GM19395 (cell line): ENCODE data around the gene NKD1.
A peak's percentile ranks its signal among the peaks of the same experiment; 100 is the strongest.

Source experiments
- ATAC-seq: cut with Tn5 transposase; IDR thresholded peaks from one replicate; pipeline ENCODE4 v1.9.1; 2021; ENCODE audit warnings: mild to moderate bottlenecking, moderate library complexity; ENCODE audit not compliant: unreplicated experiment

NKD1 gene

GRCh38 chr16:50690177-50690576, 142.0 kb downstream of the NKD1 start:
- no peak for ATAC-seq

- ATAC-seq, result no peak
Measured at GRCh38 chr16:50692644-50692998, 144.4 kb downstream of the NKD1 start.

DNA sequence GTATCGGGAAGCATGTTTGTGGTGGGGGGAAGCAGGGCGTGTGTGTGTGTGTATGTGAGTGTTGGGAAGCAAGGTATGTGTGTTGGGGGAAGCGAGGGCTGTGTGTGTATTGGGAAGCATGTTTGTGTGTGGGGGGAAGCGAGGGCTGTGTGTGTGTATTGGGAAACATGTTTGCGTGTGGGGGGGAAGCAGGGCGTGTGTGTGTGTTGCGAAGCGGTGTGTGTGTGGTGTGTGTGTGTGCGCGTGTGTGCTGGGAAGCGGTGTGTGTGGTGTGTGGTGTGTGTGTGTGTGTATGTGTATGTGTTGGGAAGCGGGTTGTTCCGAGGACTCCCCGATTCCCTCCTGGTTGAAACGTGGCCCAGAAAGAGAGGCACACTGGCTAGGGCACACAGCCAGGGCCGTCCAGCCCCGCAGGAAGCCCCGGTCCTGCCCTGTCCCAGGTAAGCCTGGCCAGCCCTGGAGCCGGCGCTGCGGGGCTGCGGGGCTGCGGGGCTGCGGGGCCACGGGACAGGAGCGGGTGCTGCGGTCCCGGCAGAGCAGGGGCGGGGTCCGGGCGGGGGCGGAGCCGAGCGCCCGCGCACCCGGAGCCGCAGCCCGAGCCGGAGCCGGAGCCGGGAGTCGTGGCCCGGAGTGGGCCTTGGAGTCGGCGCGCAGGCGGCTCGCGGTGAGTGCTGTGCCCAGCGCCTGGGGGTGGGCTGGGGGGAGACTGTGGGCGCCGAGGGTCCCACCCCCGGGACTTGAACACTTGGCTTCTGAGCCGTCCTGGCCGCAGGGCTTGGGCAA, 145.0 kb downstream of the NKD1 start, which contains the start of gene NOD2:
NOD2 (plus strand) TSS at position 608 of the 783 bp plus-strand sequence. CDS start 5,890 bp downstream, outside the sequence.
- no peak for ATAC-seq

- ATAC-seq, result peak; percentile 29
Measured at GRCh38 chr16:50694206-50694605, 146.0 kb downstream of the NKD1 start.

DNA sequence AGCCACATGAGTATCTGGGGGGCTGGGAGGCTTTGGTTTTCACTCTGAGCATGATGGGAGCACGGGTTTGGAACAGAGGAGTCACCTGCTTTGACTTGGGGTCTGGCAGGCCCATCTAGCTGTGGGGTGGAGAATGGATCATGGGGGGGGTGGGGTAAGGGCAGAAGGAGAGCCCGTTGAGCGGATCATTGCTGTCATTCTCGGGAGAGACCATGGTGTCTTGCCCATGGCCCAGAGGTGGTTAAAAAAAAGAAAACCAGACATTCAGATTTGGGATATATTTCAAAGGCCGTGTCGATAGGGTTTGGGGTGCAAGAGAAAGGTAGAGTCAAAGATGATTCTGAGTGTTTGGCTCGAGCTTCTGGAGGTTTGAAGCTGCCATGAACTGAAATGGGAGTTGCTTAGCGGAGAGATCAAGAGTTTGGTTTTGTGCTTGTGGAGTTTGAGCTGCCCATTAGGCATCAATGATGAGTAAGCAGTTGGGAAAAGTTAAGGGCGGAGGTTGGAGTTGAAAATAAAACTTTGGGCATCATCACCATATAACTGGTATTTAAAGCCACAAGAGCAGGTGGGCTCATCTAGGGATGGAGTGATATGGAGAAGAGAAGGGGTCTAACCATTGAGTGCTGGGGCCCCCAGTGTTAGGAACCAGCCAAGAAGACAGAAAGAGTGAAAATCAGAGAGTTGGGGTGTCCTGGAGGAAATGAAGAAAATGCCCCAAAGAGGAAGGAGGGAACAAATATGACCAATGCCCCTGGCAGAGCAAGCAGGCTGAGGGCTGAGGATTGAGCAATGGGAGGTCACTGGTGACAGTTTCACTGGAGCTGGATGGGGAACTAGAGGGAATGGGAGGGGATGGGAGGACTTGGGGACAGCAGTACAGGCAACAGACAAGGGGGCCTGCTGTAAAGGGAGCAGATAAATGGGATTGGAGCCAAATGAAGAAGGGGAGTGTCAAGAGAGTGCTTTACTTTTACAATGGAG, 147.1 kb downstream of the NKD1 start:
- ATAC-seq, result no peak

GRCh38 chr16:50696126-50696525, 147.9 kb downstream of the NKD1 start:
- ATAC-seq, result peak; percentile 39

- ATAC-seq, result peak; percentile 58
Measured at GRCh38 chr16:50696575-50697420, 148.6 kb downstream of the NKD1 start.

DNA sequence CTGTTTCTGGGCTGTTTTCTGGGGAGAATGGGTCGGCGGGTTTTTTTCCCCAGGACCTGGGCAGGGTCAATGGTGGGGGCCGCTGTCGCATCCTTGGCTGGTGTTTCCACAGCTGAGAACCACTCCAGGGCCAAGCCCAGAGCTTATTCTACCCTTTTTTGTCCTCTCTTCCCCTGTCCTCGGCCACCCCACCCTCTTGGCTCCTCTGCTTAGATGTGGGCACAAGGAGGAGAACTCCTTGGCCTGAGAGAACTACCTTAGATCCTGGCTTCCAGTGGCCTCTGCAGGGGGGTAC, 149.2 kb downstream of the NKD1 start:
- no peak for ATAC-seq

DNA sequence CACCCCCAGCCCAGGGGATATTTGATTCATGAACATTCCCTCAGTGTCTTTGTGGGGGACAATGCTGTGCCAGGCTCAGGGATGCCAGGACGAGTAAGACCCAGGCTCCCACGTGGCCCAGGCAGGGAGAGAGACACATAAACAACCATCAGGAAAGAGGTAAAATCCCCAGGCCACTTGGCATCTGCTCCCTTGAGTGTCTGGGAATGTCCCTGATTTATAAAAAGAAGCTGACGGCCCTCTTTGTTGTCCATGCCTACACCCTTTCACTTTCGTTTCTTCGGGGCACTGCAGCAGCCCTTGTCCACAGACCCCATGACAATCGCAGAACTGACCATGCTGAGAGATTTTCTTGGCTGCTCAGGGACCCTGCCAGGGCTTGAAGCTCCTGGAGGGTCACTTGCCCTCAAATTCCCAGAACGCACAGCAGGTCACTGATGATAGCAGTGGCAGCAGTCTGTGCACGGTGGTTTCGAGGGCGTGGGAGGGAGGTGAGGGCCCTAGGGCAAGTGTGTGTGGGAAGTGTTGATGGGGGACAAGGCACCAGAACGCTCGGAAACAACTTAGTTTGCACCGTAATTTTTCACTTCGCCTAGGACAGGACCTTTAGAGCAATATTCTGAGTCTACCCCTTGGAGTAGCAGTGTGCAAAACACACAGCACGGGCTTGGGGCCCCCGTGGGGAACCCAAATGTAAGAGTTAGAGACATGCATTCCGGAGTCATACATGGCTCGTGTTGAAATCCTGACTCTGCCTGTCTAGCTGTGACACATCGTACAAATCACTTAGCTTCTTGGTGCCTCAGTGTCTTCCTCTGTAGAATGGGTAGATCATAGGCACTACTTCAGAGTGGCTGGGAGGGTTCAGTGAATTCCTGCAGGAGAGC, 149.9 kb downstream of the NKD1 start:
- peak; percentile 38 for ATAC-seq
